AG04449 (cell line): ENCODE data around the gene SOWAHA.

Experiments used
- CTCF ChIA-PET: fragments of 350-600 bp; formaldehyde crosslinking; extraction: SDS; loops from one replicate; lab custom pipeline; 2021; ENCODE audit warnings: antibody characterized with exemption; lab: Yijun Ruan, JAX
- POLR2A ChIA-PET: fragments of 400-600, 350-600 bp; formaldehyde crosslinking; extraction: SDS; loops from one replicate; lab custom pipeline; 2020; ENCODE audit warnings: antibody characterized with exemption, inconsistent platforms; lab: Yijun Ruan, JAX
- DNase-seq: peaks from one replicate; pipeline ENCODE4 v3.0.0-alpha.2; 2010; ENCODE audit warnings: low read depth, low spot score
- H3K4me3 ChIP-seq: 2 replicates; pipeline ENCODE4 v1.5.1; 2011; ENCODE audit warnings: low read depth, mild to moderate bottlenecking, control low read depth, low read length
- TF ChIP-seq, protein P1 (sequence below): IDR thresholded peaks from one replicate; pipeline ENCODE4 v1.5.1; 2011; ENCODE audit warnings: mild to moderate bottlenecking, moderate library complexity, low read length, control low read depth, inconsistent platforms; ENCODE audit not compliant: insufficient read depth; ENCODE audit errors: missing control alignments

The SOWAHA gene

DNA sequence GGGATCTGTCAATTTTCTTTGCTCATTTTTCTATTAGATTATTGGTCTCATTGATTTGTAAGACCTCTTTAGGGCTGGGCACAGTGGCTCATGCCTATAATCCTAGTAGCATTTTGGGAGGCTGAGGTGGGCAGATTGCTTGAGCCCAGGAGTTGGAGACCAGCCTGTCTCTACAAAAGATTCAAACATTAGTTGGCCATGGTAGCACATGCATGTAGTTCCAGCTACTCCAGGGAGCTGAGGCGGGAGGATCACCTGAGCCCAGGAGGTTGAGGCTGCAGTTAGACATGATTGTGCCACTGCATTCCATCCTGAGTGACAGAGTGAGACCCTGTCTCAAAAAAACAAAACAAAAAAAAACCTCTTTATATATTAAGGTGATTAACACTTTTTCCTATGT lies 23.8 kb downstream of the SOWAHA start:
- ChIA-PET POLR2A (no interaction called here), CTCF (interaction anchor here (0.9 to 1.2 kb wide), 2 partner anchors 17 to 23 kb away, joined by 3 read pairs; no protein-coding TSS in a partner anchor)
- H3K4me3 ChIP-seq, result no peak overlapping the region
- no peak for DNase-seq
- TF ChIP-seq, protein P1, sequence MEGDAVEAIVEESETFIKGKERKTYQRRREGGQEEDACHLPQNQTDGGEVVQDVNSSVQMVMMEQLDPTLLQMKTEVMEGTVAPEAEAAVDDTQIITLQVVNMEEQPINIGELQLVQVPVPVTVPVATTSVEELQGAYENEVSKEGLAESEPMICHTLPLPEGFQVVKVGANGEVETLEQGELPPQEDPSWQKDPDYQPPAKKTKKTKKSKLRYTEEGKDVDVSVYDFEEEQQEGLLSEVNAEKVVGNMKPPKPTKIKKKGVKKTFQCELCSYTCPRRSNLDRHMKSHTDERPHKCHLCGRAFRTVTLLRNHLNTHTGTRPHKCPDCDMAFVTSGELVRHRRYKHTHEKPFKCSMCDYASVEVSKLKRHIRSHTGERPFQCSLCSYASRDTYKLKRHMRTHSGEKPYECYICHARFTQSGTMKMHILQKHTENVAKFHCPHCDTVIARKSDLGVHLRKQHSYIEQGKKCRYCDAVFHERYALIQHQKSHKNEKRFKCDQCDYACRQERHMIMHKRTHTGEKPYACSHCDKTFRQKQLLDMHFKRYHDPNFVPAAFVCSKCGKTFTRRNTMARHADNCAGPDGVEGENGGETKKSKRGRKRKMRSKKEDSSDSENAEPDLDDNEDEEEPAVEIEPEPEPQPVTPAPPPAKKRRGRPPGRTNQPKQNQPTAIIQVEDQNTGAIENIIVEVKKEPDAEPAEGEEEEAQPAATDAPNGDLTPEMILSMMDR, result no peak

DNA sequence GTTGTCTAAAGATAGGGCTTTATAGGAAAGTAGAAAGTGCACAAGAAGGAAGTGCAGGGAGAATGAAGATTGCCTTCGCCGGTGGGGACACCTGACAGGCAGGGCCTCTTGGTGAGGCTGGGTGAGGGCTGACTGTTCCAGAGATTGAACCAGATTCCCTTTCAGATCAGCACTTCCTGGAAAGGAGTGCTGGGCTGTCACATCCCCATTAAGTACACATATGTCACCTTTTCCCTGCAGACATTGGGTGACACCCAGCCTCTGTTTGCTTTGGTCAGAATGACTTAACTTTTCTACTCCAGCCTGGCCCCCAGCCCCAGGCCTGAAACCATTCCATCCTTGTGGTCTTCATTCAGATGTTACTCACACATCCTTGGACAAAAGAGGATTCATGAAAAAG lies 24.8 kb downstream of the SOWAHA start:
- no peak for DNase-seq
- CTCF ChIA-PET, result interaction anchor here (2.1 kb wide), 1 partner anchor 8 kb away, joined by 6 read pairs; no protein-coding TSS in a partner anchor
- POLR2A ChIA-PET, result no interaction called here
- TF ChIP-seq, protein P1, result no peak
- no peak overlapping the region for H3K4me3 ChIP-seq

DNA sequence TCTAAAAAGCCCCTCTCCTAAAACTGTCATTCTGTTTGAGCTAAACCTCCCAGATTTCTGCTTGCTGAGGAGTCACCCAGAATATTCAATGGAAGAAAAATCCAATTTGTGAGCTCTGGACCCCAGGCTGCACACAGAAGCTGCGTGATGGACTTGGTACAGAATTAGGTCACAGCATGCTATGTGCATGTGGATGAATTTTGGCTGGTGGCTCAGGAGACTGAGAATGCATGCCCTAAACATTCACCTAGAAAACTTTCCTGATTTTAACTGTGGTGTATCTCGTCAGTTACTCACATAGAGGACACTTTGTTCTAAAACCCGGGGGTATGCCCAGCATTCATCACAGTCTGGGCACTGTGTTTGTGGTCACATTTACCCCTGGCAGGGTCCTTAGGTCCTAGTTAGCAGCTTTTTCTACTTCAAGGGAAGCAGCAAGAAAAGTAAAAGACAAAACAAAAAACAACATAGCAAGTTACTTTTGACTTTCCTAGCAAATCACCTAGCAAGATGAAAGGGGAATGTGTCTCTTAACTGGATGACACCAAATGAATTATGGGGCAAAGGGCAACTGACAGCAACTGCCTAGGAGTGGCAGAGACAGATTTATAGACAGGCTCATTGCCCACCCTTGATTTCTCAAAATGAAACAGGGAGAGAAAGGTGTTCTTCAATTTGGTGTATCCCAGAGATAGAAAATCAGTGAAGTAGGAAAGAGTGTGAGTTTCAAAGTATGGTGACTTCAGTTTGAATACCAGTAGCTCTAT lies 25.6 kb downstream of the SOWAHA start:
- TF ChIP-seq, protein P1, result no peak
- H3K4me3 ChIP-seq, result no peak overlapping the region
- ChIA-PET POLR2A (no interaction called here), CTCF (interaction anchor here (1.1 to 3.9 kb wide), 7 partner anchors 8 to 453 kb away, joined by 3 to 32 read pairs (median 4); partner anchors contain the start of genes GDF9 and UQCRQ)
- no peak for DNase-seq

DNA sequence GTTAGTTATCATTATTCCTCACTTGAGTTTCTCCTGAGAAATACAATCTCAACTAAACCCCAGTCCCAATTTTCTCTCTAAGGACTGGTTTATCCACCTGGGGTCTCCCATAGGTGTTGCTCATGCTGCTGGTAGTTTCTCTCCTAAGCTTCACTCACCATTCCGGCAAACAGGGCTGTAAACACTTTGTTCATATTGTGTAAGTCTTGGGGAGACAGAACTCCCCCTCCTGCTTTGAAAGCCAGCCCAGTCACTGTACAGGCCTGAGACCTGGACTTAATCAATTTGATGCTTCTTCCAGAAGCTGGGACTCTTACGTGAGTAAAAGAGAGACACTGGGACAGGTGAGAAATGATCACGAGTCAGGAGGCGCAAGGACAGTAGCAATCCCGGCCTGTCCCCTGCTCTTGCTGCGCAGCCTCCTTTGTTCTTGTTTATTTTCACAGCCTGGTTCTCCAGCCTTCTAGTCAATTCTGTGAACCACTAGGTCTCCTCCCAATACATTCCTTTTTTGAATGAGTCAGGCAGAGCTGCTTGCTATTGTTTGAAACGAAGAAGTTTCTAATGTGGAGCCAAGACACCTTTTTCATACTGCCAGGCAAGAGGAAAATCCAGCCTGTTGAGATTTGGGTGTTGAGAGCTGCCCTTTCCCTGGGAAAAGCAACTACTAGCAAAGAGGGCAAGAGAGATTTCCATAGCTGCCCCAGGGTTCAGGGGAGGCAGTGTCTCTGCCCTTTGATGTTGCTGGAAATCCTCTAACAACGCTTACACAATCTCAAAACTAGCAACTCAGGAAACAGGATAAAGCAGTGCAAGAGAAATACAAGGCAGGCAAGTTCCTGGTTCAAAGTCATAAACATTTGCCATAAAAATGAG lies 26.6 kb downstream of the SOWAHA start:
- peak; percentile 21 for DNase-seq
- H3K4me3 ChIP-seq, result no peak overlapping the region
- ChIA-PET POLR2A (no interaction called here), CTCF (interaction anchor here (1.1 to 3.9 kb wide), 8 partner anchors 9 to 454 kb away, joined by 3 to 32 read pairs (median 4); partner anchors contain the start of genes GDF9 and UQCRQ)
- TF ChIP-seq, protein P1, result no peak

DNA sequence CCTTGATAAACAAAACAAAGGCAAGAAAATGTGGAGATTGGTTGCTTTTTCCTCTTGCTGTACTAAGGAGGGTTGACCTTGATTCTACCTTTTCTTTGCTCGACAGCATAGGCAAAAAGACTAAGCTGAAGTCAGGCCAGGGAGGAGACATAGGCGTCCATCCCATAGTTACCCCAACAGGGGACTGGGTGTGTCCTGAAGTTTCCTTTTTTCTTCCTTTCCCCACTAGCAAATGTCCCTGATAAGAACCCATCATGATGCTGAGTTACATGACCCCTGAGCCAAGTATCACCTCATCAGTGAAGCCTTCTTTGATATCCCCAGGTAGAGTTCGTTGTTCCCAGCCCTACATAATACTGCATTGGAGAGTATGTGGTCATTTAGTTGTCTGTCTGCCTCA lies 27.2 kb downstream of the SOWAHA start:
- TF ChIP-seq, protein P1, result no peak
- no peak overlapping the region for H3K4me3 ChIP-seq
- no peak for DNase-seq
- POLR2A ChIA-PET, result no interaction called here
- CTCF ChIA-PET, result interaction anchor here (1.1 to 3.9 kb wide), 6 partner anchors 9 to 454 kb away, joined by 4 to 32 read pairs (median 4); partner anchors contain the start of genes GDF9 and UQCRQ

DNA sequence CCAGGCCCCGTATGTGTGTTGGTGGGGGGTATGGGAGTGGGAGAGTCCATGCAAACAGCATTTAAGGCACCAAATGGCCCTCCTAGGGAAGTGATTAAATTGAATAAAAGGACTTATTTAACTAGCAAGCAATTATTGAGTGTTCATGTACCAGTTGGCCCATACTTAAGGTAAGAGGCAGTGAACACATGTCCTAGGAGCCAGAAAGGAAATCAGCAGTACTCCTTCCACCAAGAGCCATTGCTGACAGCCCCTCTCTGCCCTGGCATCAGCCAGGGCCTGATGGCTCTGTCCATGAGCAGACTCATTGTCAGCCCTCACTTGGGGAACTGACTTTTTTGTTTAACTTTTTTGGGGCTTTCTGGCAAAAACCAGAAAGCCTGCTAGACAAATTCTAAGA lies 27.8 kb downstream of the SOWAHA start:
- TF ChIP-seq, protein P1, result no peak
- ChIA-PET CTCF (interaction anchor here (1.9 to 3.9 kb wide), 3 partner anchors 21 to 455 kb away, joined by 4 to 32 read pairs (median 5); no protein-coding TSS in a partner anchor), POLR2A (no interaction called here)
- DNase-seq, result no peak
- no peak overlapping the region for H3K4me3 ChIP-seq
